NCI-H460 (cell line): ENCODE results near the gene DBNDD1. TPM values are rescaled to one million over a fixed set of nuclear protein-coding genes. Genes with fewer than 3 reads are reported as not detected.
"Not testable (repeated sequence)": the region's sequence is repeated elsewhere in the genome, so short reads cannot be mapped to it uniquely, and the experiment has no call there.

Experiments used
- DNase-seq: peaks from one replicate; pipeline ENCODE4 v3.0.0-alpha.2; 2016; ENCODE audit warnings: low read depth; ENCODE audit errors: extremely low read depth
- total RNA-seq: library from RNA; depleted of rRNA; stranded (reverse); fragments of >200 nt; shearing (Covaris generic); gene quantifications from 2 replicates; pipeline ENCODE4 v1.2.3, GENCODE V29; 2014; rRNA removed

The DBNDD1 gene
- total RNA-seq, 1 experiment from 2014 or later: 5.1 TPM

DNA sequence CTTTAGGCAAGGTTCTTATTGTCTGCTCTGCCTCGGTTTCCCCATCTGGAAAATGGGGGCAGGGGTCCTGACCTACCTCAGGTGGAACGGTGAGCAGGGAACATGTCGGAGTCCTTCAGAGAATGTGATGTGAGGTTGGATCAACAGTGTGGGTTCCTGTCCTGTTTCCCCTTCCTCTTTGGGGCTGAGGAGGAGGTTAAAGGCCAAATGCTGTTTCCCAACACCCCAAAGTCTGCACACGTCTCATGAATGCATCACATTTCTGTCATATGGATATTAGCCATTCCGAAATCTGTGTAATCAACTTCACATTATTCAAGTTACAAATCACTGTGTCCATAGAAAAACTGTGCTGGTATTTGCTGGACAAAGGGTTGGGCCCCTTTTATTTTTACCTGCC, 51.8 kb downstream of the DBNDD1 start:
- DNase-seq: not testable (repeated sequence)

DNA sequence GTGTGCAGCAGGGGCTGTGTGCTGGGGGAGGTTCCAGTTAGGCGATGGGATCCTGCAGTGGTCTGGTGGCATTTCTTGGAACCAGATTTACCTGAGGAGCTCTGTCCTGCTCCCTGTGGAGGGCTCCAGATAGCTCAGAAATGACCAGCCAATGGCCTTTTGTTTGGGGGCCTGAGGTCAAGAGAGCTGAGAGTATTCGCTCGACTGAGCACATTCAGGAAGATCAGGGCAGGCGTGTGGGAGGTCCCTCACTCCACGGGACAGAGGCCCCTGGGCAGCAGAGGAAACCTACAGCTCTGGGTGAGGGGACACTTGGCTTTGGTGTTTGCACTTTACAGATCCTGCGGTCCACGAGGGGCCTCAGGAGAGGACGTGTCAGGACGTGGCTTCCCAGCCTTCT, 52.5 kb downstream of the DBNDD1 start:
- DNase-seq: no peak

DNA sequence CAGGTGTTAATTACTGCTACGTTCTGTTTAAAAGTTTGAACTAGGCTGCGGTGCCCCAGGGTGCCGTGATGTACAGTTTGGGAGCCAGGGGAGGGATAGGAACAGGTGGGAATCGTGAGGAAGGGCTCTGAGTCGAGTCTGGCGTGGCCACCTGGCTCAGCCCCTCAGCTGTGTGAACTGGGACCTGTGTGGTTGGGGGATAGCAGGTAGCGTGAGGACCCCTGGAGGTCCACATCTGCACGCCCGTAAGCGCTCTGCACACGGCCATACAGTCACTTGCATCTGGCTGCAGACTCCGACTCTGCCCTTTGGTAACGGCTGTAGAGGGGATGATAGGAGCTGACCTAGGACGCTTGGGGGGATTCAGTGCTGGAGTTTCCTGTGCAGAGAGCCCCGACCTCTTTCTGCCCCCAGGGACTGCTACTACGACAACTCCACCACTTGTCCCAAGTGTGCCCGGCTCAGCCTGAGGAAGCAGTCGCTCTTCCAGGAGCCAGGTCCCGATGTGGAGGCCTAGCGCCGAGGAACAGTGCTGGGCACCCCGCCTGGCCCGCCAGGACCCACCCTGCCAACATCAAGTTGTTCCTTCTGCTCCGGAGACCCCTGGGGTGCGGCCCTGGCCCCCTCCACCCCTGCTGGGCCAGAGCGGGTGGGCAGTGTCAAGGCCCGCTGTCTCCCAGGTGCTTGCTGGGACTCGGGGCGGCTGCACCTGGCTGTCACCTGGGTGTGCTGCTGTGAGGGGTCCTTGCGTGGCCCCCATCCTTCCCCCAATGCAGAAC, 53.6 kb downstream of the DBNDD1 start:
- no peak for DNase-seq

DNA sequence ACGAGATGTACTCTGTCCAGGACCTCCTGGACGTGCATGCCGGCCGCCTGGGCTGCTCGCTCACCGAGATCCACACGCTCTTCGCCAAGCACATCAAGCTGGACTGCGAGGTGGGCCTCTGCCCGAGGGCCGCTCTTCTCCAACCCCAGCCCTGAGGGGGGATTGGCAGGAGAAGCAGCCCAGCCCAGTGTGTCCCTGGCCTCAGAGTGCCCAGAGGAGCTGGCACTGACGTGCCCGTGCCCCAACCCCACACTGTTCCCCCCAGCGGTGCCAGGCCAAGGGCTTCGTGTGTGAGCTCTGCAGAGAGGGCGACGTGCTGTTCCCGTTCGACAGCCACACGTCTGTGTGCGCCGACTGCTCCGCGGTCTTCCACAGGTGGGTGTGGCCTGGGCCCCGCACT, 55.1 kb downstream of the DBNDD1 start:
- DNase-seq: no peak

DNA sequence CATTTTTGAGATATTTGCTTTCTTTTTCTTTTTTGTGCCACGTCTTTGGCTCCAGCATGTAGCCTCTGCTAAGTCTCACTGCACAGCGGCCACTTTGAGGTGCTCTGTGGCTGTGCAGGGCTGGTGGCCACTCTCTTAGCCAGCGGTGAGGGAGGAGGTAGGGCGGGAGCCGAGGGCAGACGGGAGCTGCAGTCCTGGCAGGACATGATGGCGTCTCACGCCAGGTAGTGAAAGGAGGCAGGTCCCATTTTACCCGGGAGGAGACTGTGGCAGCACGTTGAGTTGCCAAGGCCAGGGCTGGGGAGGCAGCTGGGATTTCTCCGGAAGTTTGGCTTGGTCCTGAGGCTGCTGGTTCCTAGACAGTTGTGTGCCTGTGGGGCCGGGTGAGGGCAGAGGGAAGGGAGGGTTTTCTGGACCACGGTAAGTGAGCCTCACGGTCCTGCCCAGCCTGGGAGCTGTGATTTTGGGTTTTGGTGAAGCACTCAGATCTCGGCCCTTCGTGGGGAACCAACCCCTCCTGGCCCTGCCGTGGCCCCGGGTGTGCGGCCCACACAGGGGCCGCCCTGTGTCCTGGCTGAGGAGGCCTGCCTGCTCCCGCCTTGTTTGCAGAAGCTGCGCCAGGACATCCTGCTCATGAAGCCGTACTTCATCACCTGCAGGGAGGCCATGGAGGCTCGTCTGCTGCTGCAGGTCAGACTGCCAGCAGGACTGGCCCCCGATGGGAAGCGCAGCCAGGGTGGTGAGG, 56.3 kb downstream of the DBNDD1 start:
- no peak for DNase-seq

DNA sequence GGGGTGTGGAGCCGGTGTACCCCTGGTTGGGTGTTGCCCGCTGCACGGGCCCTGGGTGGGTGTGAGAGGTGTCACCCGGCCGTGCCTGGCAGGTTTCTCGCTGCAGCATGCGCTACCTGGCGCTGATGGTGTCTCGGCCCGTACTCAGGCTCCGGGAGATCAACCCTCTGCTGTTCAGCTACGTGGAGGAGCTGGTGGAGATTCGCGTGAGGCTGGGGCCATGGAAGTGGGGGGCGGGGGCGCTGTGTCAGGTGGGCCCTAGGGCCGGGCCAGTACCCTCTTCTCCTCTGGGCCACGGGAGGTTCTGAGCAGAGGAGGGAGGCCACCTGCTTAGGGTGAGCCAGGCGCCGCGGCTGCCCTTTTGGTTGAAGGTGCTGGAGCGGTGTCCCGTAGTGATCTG, 57.3 kb downstream of the DBNDD1 start:
- no peak for DNase-seq

DNA sequence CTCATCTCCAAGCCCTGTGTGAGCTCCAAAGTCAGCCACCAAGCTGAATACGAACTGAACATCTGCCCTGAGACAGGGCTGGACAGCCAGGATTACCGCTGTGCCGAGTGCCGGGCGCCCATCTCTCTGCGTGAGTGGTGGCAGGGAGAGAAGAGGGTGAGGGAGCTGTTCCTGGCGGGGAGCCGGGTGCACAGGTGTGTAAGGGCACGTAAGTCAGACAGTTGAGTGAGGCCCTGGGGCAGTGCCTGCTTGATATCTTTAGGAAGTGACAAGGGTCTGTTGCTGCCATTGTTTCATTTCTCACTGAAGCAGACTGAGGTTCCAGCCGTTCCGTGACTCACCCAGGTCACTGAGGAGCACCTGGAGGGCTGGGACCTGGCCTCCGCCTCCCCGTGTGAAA, 58.3 kb downstream of the DBNDD1 start:
- DNase-seq: no peak

DNA sequence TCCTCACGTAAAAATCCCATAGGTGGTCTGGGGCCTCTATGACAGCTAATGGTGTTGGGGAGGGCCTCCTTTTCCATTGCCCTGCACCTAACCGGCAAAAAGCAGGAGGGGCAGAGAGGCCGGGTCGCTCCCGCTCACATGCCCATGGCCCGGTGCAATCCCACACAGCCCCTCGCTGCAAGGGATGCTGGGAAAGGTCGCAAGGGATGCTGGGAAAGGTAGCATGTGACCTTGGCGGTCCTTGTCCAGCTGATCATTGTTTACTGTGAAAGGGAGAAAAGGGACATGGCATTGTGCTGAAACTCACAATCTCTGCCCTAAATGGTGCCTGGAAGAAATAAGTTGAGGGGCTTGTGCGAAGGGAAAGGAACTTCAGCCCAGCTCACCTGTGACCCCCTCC, 60.7 kb downstream of the DBNDD1 start:
- DNase-seq: no peak

DNA sequence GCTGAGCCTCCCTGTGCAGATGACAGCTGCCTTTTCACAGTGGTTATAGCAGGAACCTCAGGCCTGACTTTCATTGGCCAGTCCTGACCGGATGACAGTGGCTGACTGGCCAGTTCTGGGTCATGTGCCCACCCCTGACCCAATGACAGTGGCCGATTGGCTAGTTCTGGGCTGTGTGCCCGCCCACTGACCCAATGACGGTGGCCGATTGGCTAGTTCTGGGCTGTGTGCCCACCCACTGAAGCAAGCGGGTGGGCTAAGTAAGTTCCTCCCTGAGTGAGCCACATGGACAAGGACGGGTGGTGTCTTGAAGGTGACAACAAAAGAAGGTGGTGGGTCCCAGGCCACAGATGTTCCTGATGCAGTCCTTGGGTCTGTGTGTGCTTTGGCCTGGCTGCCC, 61.2 kb downstream of the DBNDD1 start:
- peak; percentile 4 for DNase-seq

DNA sequence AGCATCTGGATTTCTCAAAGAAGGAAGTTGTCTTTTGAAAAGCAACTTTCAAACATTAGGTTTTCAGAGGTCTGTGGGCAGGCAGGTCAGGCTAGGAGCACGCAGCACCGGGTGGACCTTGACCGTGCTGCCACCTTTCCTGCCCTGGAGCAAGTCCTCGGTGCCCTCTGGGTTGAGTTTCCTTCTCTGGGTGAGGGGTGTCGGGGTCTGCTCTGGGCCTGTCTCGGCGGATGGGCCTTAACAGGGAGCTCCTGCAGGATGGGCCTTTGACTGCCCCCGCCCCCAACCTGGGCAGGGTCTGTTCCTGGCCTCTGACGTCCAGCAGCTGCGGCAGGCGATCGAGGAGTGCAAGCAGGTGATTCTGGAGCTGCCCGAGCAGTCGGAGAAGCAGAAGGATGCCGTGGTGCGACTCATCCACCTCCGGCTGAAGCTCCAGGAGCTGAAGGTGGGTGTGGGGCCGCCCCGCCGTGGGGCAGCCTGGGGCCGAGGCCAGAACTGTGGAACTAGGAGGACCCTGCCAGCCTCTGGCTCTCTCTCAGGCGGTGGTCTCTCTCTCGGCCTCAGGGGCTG, 62.0 kb downstream of the DBNDD1 start:
- no peak for DNase-seq

DNA sequence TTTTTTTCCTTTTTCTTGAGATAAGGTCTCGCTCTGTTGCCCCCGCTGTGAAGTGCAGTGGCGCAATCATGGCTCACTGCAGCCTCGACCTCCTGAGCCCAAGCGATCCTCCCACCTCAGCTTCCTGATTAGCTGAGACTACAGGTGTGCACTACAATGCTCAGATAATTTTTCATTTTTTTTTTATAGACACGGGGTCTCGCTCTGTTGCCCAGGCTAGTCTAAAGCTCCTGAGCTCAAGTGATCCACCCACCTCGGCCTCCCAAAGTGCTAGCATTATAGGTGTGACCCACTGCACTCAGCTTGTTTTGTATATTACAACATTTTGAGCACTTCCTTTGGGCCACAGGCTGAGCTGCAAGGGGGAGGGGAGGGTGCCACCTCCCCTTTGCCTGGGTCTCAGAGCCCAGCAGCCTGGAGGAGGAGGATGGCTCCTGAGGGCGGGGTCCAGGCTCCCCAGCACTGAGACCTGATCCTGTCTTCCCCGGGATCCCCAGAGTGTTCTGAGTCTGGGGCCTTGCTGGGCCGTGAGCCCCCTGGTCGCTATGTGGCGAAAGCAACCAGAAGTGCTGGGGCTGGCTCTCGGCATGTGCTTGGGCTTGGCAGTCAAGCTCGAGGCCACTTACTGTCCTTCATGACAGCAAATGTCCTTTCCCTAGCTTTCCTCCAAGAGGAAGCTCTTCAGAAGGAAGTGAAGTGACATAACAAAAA, 62.6 kb downstream of the DBNDD1 start:
- no peak for DNase-seq

DNA sequence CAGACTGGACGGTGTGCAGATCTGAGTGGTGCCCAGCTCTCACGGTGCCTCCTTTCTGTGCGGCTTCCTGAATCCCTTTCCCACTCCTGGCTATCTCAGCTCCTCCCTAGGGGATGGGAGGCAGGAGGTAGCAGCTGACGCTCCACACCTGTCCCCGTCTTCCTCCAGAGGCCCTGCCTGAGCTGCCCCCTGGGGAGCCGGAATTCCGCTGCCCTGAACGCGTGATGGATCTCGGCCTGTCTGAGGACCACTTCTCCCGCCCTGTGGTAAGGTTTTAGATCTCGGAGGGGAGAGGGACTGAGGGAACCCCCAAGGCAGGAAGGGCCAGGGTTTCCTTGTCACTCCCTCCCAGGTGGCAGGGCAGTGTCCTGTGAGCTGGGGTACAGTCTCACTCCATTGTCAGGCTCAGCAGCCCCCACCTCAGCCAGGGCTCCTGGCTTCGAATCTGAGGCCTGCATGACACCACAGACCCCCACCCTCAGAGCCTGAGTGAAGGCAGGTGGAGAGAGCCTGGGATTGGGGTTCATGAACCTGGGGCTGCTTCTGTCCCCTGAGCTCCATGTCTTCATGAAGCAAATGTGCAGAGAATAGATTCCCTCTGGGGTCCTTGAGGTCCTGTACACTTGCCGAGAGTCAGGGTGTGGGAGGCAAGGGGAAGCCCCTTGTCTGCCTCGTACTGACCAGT, 64.1 kb downstream of the DBNDD1 start:
- DNase-seq: no peak

Other genes with a start within 250 kb of the DBNDD1 start
- gene FANCA, start 202.8 kb downstream of the DBNDD1 start, total RNA-seq: 22.6 and 32.5 TPM in 2 replicates
- gene SPIRE2, start 191.0 kb downstream of the DBNDD1 start, total RNA-seq: 29.1 and 34.1 TPM in 2 replicates
- gene TCF25, start 145.9 kb downstream of the DBNDD1 start, total RNA-seq: 70.3 and 71.4 TPM in 2 replicates
- 8.1 and 9.4 TPM in 2 replicates for gene MC1R, start 100.6 kb downstream of the DBNDD1 start, total RNA-seq
- 68.3 and 75.9 TPM in 2 replicates for gene TUBB3, start 96.1 kb downstream of the DBNDD1 start, total RNA-seq
- gene DEF8, start 70.7 kb downstream of the DBNDD1 start, total RNA-seq: 47.8 and 55.4 TPM in 2 replicates
- not detected in 2 replicates for gene PRDM7, start 57.9 kb upstream of the DBNDD1 start, total RNA-seq